Glutamatergic neuron (in vitro differentiated cells): ENCODE results near the gene MLPH. TPM values are rescaled to one million over a fixed set of nuclear protein-coding genes. Genes with fewer than 3 reads are reported as not detected.

Experiments used
- DNase-seq: peaks from one replicate; pipeline ENCODE4 v3.0.0; 2022
- H3K27ac Mint-ChIP-seq: one replicate; pipeline ENCODE4 v1.8.0; 2020; ENCODE audit warnings: mild to moderate bottlenecking, mixed read lengths, inconsistent platforms; ENCODE audit not compliant: unreplicated experiment
- H3K27me3 Mint-ChIP-seq: one replicate; pipeline ENCODE4 v1.8.0; 2020; ENCODE audit warnings: mild to moderate bottlenecking, moderate library complexity, mixed read lengths, inconsistent platforms; ENCODE audit not compliant: unreplicated experiment
- H3K36me3 Mint-ChIP-seq: one replicate; pipeline ENCODE4 v1.8.0; 2020; ENCODE audit warnings: mild to moderate bottlenecking, mixed read lengths, inconsistent platforms; ENCODE audit not compliant: unreplicated experiment
- H3K4me1 Mint-ChIP-seq: one replicate; pipeline ENCODE4 v1.8.0; 2020; ENCODE audit warnings: mild to moderate bottlenecking, low read depth, mixed read lengths, inconsistent platforms; ENCODE audit not compliant: unreplicated experiment
- H3K4me3 Mint-ChIP-seq: one replicate; pipeline ENCODE4 v1.8.0; 2020; ENCODE audit warnings: mild to moderate bottlenecking, mixed read lengths, inconsistent platforms; ENCODE audit not compliant: unreplicated experiment
- H3K9me3 Mint-ChIP-seq: one replicate; pipeline ENCODE4 v1.8.0; 2020; ENCODE audit warnings: mild to moderate bottlenecking, moderate library complexity, mixed read lengths, inconsistent platforms; ENCODE audit not compliant: unreplicated experiment
- CTCF ChIP-seq: fragments of 200-600 bp; sonication (generic); IDR thresholded peaks from one replicate; pipeline ENCODE4 v1.5.0; 2021; ENCODE audit not compliant: partially characterized antibody, unreplicated experiment
- total RNA-seq: library from RNA; stranded (reverse); fragmentation: NEBNext Ultra II Directional; extraction: Animal tissue kit (Norgen Biotek cat#: 25700); gene quantifications from one replicate; pipeline ENCODE4 v1.2.1, GENCODE V29; 2021; ENCODE audit not compliant: unreplicated experiment

MLPH gene
- total RNA-seq, 1 donor from 2014 or later: 4.3 TPM

- no peaks in the 10 kb centered on the region for H3K36me3 Mint-ChIP-seq
- peaks cover 5% of the 10 kb centered on the region for H3K27me3 Mint-ChIP-seq
- no peak for DNase-seq
- no peak overlapping the region for H3K27ac Mint-ChIP-seq
- no peaks in the 10 kb centered on the region for H3K9me3 Mint-ChIP-seq
- H3K4me1 Mint-ChIP-seq: peaks cover 26% of the 10 kb centered on the region
- no peak overlapping the region for H3K4me3 Mint-ChIP-seq
- TF ChIP-seq CTCF: no peak
These were observed 109.6 kb downstream of the MLPH start for GRCh38 chr2:237596520-237597195.

- TF ChIP-seq CTCF: no peak
- DNase-seq: no peak
- Mint-ChIP-seq H3K9me3 (no peaks in the 10 kb centered on the region), H3K27me3 (peaks cover 5% of the 10 kb centered on the region), H3K4me1 (peaks cover 28% of the 10 kb centered on the region), H3K4me3 (no peak overlapping the region), H3K27ac (no peak overlapping the region), H3K36me3 (no peaks in the 10 kb centered on the region)
These were observed 110.4 kb downstream of the MLPH start for GRCh38 chr2:237597196-237598145.

GRCh38 chr2:237598468-237599208 lies 111.6 kb downstream of the MLPH start:
- Mint-ChIP-seq H3K27ac (no peak overlapping the region), H3K36me3 (no peaks in the 10 kb centered on the region), H3K4me1 (peaks cover 27% of the 10 kb centered on the region), H3K4me3 (no peak overlapping the region), H3K27me3 (peaks cover 8% of the 10 kb centered on the region), H3K9me3 (peaks cover 2% of the 10 kb centered on the region)
- no peak for TF ChIP-seq CTCF
- DNase-seq: no peak

GRCh38 chr2:237599465-237600110 lies 112.5 kb downstream of the MLPH start:
- Mint-ChIP-seq H3K36me3 (no peaks in the 10 kb centered on the region), H3K9me3 (peaks cover 2% of the 10 kb centered on the region), H3K4me1 (peaks cover 18% of the 10 kb centered on the region), H3K4me3 (no peak overlapping the region), H3K27me3 (peaks cover 5% of the 10 kb centered on the region), H3K27ac (no peak overlapping the region)
- TF ChIP-seq CTCF: no peak
- no peak for DNase-seq
